ENCODE measurements around the gene DOCK2. TPM values are rescaled to one million over a fixed set of nuclear protein-coding genes. Genes with fewer than 3 reads are reported as not detected.
"Not testable (repeated sequence)": the region's sequence is repeated elsewhere in the genome, so short reads cannot be mapped to it uniquely, and the experiment has no call there.

Gene DOCK2
- total RNA-seq, 2 donors from 2014 or later = 26.0 to 33.8 TPM

GRCh38 chr5:169635936-169636335, 1.1 kb upstream of the DOCK2 start:
- intact Hi-C loops (cut with DNase I) = no loop called here
- no peak for DNase-seq (ENCODE audit: low spot score)

GRCh38 chr5:169636477-169637084, 494 bp upstream of the DOCK2 start:
- no peak for DNase-seq (ENCODE audit: low spot score)
- intact Hi-C loops (cut with DNase I) = no loop called here

GRCh38 chr5:169637549-169638121, 560 bp downstream of the DOCK2 start:
- DNase-seq (ENCODE audit: low spot score) = no peak
- intact Hi-C loops (cut with DNase I) = no loop called here

DNA sequence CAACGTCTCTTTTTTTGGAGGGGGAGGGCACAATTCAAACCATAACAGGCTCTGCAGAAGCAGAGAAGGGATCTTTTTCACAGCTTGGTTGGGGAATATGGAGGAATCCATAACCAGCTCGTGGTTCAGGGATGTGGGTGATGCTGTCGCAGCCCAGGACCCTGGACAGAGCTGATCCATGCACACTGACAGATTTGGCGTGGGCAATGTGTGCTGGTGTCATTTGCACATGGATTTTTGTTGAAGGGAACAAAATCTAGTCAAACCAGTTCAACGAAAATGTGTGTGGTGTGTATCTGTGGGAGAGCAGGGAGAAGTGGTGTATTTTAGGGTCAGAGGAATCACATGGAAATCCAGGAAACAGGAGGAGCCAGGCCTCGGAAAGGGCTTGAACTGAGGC, 4.2 kb downstream of the DOCK2 start:
- intact Hi-C loops (cut with DNase I) = no loop called here
- DNase-seq (ENCODE audit: low spot score) = no peak

DNA sequence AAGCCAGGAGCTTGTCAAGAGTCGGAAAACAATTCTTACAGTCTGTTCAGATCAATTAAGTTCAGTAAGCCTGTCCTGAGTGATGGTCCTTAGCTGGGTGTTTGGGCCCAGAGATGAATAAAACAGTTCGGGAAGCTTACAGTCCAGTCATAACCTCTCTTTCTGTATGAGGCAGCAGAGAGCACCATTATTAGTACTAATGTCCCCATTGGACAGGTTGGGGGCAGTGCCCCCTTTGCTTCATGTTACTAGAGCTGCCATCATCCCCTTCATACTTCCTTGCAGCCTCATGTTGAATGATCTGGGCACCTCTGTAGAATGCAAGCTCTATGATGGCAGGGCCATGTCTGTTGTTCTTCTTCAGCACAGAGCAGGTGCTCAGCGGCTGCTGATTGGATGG, 9.8 kb downstream of the DOCK2 start:
- intact Hi-C loops (cut with DNase I) = no loop called here
- no peak for DNase-seq (ENCODE audit: low spot score)

DNA sequence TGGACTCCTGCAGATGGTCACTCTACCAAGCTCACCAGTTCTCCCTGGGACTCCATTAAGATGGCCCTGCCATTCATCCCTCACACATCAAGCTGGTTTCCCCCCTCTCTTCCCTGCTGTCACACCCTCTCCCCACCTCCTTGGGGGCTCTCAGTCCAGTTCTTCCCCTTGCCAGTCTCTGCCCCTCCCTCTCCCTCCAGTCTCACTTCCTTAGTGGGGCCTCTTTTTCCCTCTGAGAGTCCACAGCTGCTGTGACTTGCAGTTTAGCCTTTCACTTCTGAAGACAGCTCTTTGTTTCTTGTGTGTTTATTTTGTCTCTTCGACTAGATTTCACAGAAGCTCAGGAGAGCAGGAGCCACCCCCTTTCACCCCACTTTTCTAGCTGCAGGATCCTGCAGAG, 10.5 kb downstream of the DOCK2 start:
- no peak for DNase-seq (ENCODE audit: low spot score)
- intact Hi-C loops (cut with DNase I) = no loop called here

DNA sequence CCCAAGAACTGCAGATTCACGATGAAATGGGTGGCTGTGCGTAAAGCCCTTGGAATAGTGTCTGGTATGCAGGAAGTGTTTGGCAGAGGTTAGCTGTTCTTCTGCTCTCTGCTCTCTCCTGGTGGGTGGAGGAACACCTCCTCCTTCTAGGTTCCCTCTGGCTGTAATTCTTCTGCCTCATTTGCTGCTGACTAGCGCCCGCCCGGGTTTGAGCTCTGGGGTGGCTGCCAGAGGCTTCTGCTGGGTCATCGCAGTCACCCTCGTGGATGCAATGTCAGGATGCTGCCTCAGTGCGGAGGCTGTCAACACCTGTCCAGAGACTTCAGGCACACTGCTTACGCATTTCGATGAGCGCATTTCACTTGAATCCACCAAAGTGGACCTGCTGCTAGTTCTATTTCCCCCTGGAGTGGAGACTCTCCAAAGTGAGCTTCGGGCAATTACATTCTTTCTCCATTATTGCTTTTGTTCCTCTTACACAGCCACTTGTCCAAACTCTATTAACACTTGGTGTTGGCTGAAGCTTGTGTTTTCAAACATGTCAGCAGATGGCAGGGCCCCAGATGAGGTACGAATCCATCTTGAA, 11.7 kb downstream of the DOCK2 start:
- no peak for DNase-seq (ENCODE audit: low spot score)
- intact Hi-C loops (cut with DNase I) = no loop called here

DNA sequence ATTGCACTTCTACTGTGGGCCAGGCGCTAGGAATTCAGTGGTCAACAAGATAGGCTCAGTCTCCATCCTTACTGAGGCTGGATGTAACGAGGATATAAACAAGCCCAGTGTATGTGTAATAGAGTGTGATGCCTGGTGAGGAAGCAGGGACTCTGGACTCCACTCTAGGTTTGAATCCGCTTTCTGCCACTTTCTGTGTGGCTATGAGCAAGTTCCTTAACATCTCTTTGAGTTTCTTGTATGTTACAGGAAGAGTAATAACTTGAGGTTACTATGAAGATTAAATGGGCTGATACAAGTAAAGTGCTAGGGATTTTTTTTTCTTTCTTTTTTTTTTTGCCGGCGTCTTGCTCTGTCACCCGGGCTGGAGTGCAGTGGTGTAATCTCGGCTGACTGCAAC, 12.4 kb downstream of the DOCK2 start:
- DNase-seq (ENCODE audit: low spot score) = no peak
- intact Hi-C loops (cut with DNase I) = no loop called here

DNA sequence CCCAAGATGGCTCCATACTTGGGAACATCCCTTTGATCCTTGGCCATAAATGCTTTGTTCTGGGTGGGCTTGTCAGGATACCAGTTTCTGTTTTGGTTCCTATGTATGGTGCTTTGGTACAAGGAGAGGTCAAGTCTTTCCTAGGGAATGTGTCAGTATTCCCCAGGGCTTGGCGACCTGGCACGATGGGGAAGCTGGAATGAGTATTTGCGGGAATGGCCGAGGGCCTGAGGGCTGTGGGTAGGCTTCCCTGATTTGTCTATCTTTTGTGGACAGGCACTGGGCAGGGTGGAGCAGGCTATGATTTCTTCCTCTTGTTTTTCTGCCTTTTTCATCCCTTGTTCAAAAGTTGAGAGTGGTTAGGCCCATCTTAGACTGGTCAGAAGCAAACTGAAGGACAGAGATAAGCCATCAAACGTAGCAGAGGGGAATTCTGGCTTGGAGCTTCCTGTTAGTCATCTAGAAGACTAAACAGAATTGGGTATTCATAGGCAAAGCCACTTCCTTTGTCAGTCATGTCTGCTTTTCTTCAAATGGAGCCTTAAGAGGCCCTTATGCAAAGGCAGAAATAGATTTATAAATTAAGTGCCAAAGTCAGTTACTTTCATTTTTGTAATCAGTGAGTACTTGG, 13.7 kb downstream of the DOCK2 start:
- DNase-seq (ENCODE audit: low spot score) = no peak
- intact Hi-C loops (cut with DNase I) = no loop called here

- no peak for DNase-seq (ENCODE audit: low spot score)
- intact Hi-C loops (cut with DNase I) = no loop called here
These were observed 14.5 kb downstream of the DOCK2 start for GRCh38 chr5:169651526-169651925.

DNA sequence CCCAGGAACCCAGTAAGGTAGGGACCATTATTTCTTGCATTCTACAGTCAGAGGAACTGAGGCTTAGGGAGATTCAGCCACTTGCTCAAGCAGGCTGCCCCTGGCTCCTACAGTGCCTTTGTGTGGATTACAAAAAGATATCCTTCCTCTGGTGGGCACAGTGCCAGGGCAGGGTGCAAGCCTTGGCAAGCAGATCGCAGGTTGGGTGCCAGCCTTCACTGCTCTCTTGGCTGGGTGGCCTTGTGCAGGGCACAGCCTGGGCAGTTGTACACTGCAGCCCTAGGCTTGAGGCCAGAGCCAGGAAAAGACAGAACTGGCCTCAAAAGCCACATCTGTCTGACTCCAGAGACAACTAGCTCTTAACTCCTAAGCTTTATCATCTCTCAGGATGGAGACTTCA, 15.0 kb downstream of the DOCK2 start:
- DNase-seq (ENCODE audit: low spot score) = no peak

GRCh38 chr5:169653091-169653490, 16.0 kb downstream of the DOCK2 start:
- DNase-seq (ENCODE audit: low spot score) = no peak

More for the DNA sequence above, 15.0 kb downstream of the DOCK2 start:
- intact Hi-C loops (cut with DNase I) = no loop called here

GRCh38 chr5:169655353-169655752, 18.3 kb downstream of the DOCK2 start:
- DNase-seq (ENCODE audit: low spot score) = no peak
- intact Hi-C loops (cut with DNase I) = no loop called here

More at GRCh38 chr5:169653091-169653490, 16.0 kb downstream of the DOCK2 start:
- intact Hi-C loops (cut with DNase I) = no loop called here

DNA sequence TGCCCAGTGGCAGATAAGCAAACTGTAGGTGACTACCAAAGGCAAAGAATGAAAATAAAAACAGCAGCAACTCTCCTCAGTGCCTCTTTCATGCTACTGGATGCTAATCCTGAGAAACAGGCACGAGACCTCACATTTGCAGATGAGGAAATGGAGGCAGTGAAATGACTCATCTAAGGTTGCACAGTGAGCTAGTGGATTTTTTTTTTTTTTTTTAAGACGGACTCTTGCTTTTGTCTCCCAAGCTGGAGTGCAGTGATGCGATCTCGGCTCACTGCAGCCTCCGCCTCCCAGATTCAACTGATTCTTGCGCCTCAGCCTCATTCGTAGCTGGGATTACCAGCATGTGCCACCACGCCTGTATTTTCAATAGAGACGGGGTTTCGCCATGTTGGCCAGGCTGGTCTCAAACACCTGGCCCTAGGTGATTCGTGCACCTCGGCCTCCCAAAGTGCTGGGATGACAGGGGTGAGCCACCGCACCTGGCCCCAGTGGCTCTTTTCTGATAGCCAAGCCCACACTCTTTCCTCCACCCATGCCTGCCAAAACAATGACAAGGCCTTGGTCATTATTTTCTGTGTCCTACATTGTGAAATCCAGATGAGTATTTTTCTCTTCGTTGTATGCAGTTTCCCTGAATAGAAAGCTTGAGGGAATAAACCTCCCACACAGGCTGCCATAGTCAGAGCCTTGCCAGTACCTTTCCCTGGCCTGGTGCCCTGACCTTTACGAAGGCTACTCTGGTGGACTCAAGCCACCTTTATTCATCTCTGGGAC, 19.2 kb downstream of the DOCK2 start:
- no peak for DNase-seq (ENCODE audit: low spot score)
- intact Hi-C loops (cut with DNase I) = no loop called here

- intact Hi-C loops (cut with DNase I) = no loop called here
These were observed 20.1 kb downstream of the DOCK2 start for GRCh38 chr5:169657127-169657526.

DNA sequence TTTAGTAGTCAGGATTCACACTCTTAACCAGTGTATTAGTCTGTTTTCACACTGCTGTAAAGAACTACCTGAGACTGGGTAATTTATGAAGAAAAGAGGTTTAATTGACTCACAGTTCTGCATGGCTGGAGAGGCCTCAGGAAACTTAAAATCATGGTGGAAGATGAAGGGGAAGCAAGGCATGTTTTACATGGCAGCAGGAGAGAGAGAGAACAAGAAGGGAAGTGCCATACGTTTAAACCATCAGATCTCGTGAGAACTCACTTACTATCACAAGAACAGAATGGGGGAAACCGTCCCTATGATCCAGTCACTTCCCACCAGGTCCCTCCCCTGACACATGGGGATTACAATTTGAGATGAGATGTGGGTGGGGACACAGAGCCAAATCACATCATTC, 25.4 kb downstream of the DOCK2 start:
- DNase-seq (ENCODE audit: low spot score); intact Hi-C loops (cut with DNase I): not testable (repeated sequence)

More at GRCh38 chr5:169657127-169657526, 20.1 kb downstream of the DOCK2 start:
- no peak for DNase-seq (ENCODE audit: low spot score)

GRCh38 chr5:169663537-169663936, 26.5 kb downstream of the DOCK2 start:
- no peak for DNase-seq (ENCODE audit: low spot score)
- intact Hi-C loops (cut with DNase I) = no loop called here

DNA sequence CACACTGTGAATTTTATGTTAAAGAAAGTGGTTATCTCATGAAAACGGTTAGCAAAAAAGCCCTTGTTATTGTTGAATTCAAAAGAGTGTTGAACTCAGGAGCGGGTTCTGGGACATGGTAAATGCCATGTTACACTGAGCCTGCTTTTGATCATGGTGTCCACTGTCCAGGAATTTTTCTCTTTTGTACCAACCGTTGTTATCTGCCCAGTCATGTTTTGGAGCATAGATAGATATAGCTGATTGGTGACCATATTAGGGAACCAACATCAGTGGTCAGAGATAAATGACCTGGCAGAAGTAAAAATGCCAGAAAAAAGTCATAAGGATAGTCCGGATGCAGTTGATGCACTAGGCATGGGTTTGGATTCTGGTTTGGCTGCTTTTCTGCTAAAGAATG, 29.3 kb downstream of the DOCK2 start:
- no peak for DNase-seq (ENCODE audit: low spot score)
- intact Hi-C loops (cut with DNase I) = no loop called here

GRCh38 chr5:169667896-169668674, 31.0 kb downstream of the DOCK2 start:
- DNase-seq (ENCODE audit: low spot score) = no peak
- intact Hi-C loops (cut with DNase I) = no loop called here
